MM.1S (cell line): ENCODE data around the gene SIRPG.

Source experiments
- DNase-seq: peaks from one replicate; pipeline ENCODE4 v3.0.0-alpha.2; 2015
- H2AFZ ChIP-seq: fragments of 300-600 bp; sonication (generic); 2 replicates; pipeline ENCODE4 v1.6.0; 2016; ENCODE audit warnings: antibody characterized with exemption, low read length
- H3F3A ChIP-seq: fragments of 300-600 bp; sonication (generic); 2 replicates; pipeline ENCODE4 v1.6.1; 2016; ENCODE audit warnings: mild to moderate bottlenecking, antibody characterized with exemption, low read length, moderate library complexity, mixed read lengths; ENCODE audit not compliant: insufficient read depth
- H3K27ac ChIP-seq: fragments of 300-600 bp; sonication (generic); 2 replicates; pipeline ENCODE4 v1.5.1; 2016; ENCODE audit warnings: mild to moderate bottlenecking, low read length
- H3K27me3 ChIP-seq: fragments of 300-600 bp; sonication (generic); replicated peaks from 2 replicates; pipeline ENCODE4 v1.6.0; 2016; ENCODE audit warnings: low read length; ENCODE audit not compliant: insufficient read depth
- H3K36me3 ChIP-seq: fragments of 300-600 bp; sonication (generic); replicated peaks from 2 replicates; pipeline ENCODE4 v1.6.1; 2016; ENCODE audit warnings: mild to moderate bottlenecking, low read length, mixed read lengths; ENCODE audit not compliant: insufficient read depth
- H3K4me1 ChIP-seq: fragments of 300-600 bp; sonication (generic); 2 replicates; pipeline ENCODE4 v1.6.1; 2016; ENCODE audit warnings: low read length, mixed read lengths
- H3K4me2 ChIP-seq: fragments of 300-600 bp; sonication (generic); 2 replicates; pipeline ENCODE4 v1.6.0; 2016; ENCODE audit warnings: low read depth, low read length
- H3K4me3 ChIP-seq: fragments of 300-600 bp; sonication (generic); 2 replicates; pipeline ENCODE4 v1.5.1; 2016; ENCODE audit warnings: low read length, mixed read lengths
- H3K79me2 ChIP-seq: fragments of 300-600 bp; sonication (generic); 2 replicates; pipeline ENCODE4 v1.6.1; 2016; ENCODE audit warnings: mixed run types, low read length, mixed read lengths
- H3K9ac ChIP-seq: fragments of 300-600 bp; sonication (generic); 2 replicates; pipeline ENCODE4 v1.6.1; 2016; ENCODE audit warnings: low read length, mixed read lengths
- H3K9me2 ChIP-seq: fragments of 300-600 bp; sonication (generic); replicated peaks from 2 replicates; pipeline ENCODE4 v1.6.1; 2016; ENCODE audit warnings: mild to moderate bottlenecking, low read length, mixed read lengths; ENCODE audit not compliant: insufficient read depth
- H3K9me3 ChIP-seq: fragments of 300-600 bp; sonication (generic); replicated peaks from 2 replicates; pipeline ENCODE4 v1.6.1; 2016; ENCODE audit warnings: mild to moderate bottlenecking, low read length, mixed read lengths; ENCODE audit not compliant: insufficient read depth
- H4K20me1 ChIP-seq: fragments of 300-600 bp; sonication (generic); 2 replicates; pipeline ENCODE4 v1.6.1; 2016; ENCODE audit warnings: mild to moderate bottlenecking, low read length, moderate library complexity, mixed read lengths; ENCODE audit not compliant: insufficient read depth
- EZH2 ChIP-seq: fragments of 300-600 bp; sonication (generic); optimal IDR thresholded peaks from 2 replicates; pipeline ENCODE3; 2017; ENCODE audit warnings: low read depth, mild to moderate bottlenecking, antibody characterized with exemption, low read length, mixed read lengths
- EZH2phosphoT487 ChIP-seq: fragments of 300-600 bp; sonication (generic); IDR thresholded peaks from 2 replicates; pipeline ENCODE4 v1.6.1; 2018; ENCODE audit warnings: antibody characterized with exemption, low read length
- TF ChIP-seq, protein P1 (sequence below): fragments of 300-600 bp; sonication (generic); IDR thresholded peaks from 2 replicates; pipeline ENCODE4 v1.5.1; 2016; ENCODE audit warnings: antibody characterized with exemption, low read length, mixed read lengths

The SIRPG gene

GRCh38 chr20:1664911-1665310 lies 7.3 kb upstream of the SIRPG start:
- no peak for DNase-seq
- Histone ChIP-seq H3F3A (no peaks in the 10 kb centered on the region), H3K4me3 (no peak overlapping the region), H3K79me2 (no peaks in the 10 kb centered on the region), H4K20me1 (no peaks in the 10 kb centered on the region), H3K9me2 (no peaks in the 10 kb centered on the region), H2AFZ (no peak overlapping the region), H3K27ac (no peak overlapping the region), H3K36me3 (no peaks in the 10 kb centered on the region), H3K4me1 (no peaks in the 10 kb centered on the region), H3K27me3 (no peaks in the 10 kb centered on the region), H3K9me3 (no peaks in the 10 kb centered on the region), H3K4me2 (no peak overlapping the region), H3K9ac (no peak overlapping the region)
- TF ChIP-seq EZH2phosphoT487 (no peak), EZH2 (no peak)
- TF ChIP-seq, protein P1, sequence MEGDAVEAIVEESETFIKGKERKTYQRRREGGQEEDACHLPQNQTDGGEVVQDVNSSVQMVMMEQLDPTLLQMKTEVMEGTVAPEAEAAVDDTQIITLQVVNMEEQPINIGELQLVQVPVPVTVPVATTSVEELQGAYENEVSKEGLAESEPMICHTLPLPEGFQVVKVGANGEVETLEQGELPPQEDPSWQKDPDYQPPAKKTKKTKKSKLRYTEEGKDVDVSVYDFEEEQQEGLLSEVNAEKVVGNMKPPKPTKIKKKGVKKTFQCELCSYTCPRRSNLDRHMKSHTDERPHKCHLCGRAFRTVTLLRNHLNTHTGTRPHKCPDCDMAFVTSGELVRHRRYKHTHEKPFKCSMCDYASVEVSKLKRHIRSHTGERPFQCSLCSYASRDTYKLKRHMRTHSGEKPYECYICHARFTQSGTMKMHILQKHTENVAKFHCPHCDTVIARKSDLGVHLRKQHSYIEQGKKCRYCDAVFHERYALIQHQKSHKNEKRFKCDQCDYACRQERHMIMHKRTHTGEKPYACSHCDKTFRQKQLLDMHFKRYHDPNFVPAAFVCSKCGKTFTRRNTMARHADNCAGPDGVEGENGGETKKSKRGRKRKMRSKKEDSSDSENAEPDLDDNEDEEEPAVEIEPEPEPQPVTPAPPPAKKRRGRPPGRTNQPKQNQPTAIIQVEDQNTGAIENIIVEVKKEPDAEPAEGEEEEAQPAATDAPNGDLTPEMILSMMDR, result no peak

DNA sequence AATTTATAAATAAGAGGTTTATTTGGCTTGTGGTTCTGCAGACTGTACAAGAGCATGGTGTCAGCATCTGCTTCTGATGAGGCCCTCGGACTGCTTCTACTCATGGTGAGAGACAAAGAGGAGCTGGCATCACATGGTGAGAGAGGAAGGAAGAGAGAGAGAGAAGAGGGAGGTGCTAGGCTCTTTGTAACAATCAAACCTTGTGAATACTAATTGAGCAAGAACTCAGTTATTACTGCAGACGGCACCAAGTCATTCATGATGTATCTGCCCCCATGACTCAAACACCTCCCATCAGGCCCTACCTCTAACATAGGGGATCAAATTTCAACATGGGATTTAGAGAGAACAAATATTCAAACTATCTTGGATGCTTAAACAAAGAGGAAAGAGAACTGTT lies 6.3 kb upstream of the SIRPG start:
- H3K27me3 ChIP-seq, result no peaks in the 10 kb centered on the region
- no peaks in the 10 kb centered on the region for H3K36me3 ChIP-seq
- no peaks in the 10 kb centered on the region for H3F3A ChIP-seq
- H3K4me3 ChIP-seq, result no peak overlapping the region
- no peaks in the 10 kb centered on the region for H3K9me2 ChIP-seq
- no peaks in the 10 kb centered on the region for H3K4me1 ChIP-seq
- TF ChIP-seq EZH2phosphoT487, result no peak
- no peaks in the 10 kb centered on the region for H4K20me1 ChIP-seq
- no peak for DNase-seq
- no peak overlapping the region for H3K9ac ChIP-seq
- H3K79me2 ChIP-seq, result no peaks in the 10 kb centered on the region
- no peak overlapping the region for H2AFZ ChIP-seq
- H3K4me2 ChIP-seq, result no peak overlapping the region
- H3K27ac ChIP-seq, result no peak overlapping the region
- H3K9me3 ChIP-seq, result no peaks in the 10 kb centered on the region

DNA sequence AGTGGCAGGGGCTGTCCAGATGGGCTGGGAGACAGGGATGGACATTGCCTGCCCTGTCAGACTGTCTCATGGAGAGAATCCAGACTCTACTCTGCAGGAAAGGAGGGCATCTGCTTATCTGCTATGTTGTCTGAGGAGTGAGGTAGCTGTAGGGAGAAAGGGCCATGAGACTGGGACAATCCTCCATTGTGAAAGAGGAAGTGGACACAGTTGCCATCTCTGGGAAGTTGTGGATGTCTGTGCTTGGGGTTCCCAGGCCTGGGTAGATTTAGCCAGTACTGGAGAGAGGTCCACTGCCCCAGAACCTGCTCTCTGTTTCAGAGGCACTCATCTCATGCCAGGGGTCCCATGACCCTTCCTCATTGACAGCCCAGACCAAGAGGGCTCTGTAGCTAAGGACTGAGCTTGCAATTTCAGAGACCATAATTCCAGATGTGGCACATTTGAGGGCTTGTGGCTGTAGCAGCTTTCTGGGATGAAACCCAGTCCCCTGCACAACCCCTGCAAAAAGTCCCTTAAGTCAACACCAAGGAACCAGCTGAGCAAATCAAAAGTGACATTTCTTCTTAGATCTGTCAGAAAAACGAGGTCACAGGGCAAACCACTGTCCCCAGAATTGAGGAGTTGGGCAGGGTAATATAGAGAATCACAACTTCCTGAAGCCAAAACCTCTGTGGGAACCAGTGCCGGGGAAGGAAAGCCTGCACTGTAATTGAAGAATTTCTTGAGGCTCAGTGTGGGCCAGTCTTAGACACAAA lies 4.1 kb upstream of the SIRPG start:
- Histone ChIP-seq H4K20me1 (no peaks in the 10 kb centered on the region), H3K4me2 (no peak overlapping the region), H3K9me3 (no peaks in the 10 kb centered on the region), H3K4me1 (no peaks in the 10 kb centered on the region), H2AFZ (no peak overlapping the region), H3K27ac (no peak overlapping the region), H3F3A (no peaks in the 10 kb centered on the region), H3K9ac (no peak overlapping the region), H3K36me3 (no peaks in the 10 kb centered on the region), H3K9me2 (no peaks in the 10 kb centered on the region), H3K27me3 (no peaks in the 10 kb centered on the region), H3K4me3 (no peak overlapping the region), H3K79me2 (no peaks in the 10 kb centered on the region)
- TF ChIP-seq, protein P1, result no peak
- TF ChIP-seq EZH2phosphoT487 (no peak), EZH2 (no peak)
- no peak for DNase-seq

DNA sequence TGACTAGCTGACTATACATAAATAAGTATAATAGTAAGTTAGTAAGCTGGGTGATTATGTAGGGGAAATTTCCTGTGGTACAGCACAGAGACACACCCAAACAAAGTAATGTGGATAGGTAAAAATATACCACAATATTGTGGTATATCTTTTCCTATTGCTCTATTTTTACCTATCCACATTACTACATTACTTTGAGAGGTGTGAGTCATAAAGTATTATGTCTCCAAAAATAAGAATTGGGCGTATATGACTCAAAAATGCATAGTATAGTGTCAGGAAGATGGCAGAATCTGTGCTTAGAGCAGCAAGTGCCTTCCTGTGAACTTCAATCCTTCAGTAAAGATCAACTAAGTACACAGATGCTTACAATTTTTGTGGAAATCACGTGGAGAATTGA lies 2.7 kb upstream of the SIRPG start:
- Histone ChIP-seq H3K9me2 (no peaks in the 10 kb centered on the region), H3K4me1 (no peaks in the 10 kb centered on the region), H3K27ac (no peak overlapping the region), H3K4me2 (no peak overlapping the region), H3K4me3 (no peak overlapping the region), H2AFZ (no peak overlapping the region), H3K36me3 (no peaks in the 10 kb centered on the region), H3K9me3 (no peaks in the 10 kb centered on the region), H3K27me3 (no peaks in the 10 kb centered on the region), H3K9ac (no peak overlapping the region), H4K20me1 (no peaks in the 10 kb centered on the region), H3K79me2 (no peaks in the 10 kb centered on the region), H3F3A (no peaks in the 10 kb centered on the region)
- no peak for TF ChIP-seq EZH2phosphoT487
- TF ChIP-seq, protein P1, result no peak
- no peak for TF ChIP-seq EZH2
- DNase-seq, result no peak
